Activated CD8-positive, alpha-beta memory T cell treated with anti-CD3 and anti-CD28 coated beads, Interleukin-2, amount 50 U/mL, for 4 hours (primary cell): ENCODE measurements around the gene FLAD1.

ENCODE experiments used
- DNase-seq: peaks from one replicate; pipeline ENCODE4 v3.0.0-alpha.2; 2020

FLAD1 gene

DNA sequence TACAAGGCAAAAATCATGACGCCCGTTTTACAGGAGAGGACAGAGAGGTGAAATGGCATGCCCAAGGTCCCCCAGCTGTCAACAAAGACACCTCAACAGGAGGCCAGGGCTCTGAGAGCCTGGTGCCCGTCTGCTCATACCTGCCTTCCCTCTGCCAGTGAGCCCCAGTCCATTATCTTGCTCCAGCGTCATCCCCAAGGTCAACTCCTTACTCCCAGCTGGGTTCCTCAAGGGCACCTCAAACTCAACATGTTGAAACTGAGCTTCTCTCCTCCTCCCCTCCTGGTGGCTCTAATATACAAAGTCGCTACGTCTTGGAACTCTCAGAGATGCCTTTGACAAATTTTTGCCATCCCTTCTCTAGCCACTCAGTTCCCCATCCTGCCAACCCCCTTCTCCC lies 30.5 kb upstream of the FLAD1 start:
- no peak for DNase-seq

- DNase-seq: no peak
Observed at GRCh38 chr1:154953611-154954038, 29.5 kb upstream of the FLAD1 start.

DNA sequence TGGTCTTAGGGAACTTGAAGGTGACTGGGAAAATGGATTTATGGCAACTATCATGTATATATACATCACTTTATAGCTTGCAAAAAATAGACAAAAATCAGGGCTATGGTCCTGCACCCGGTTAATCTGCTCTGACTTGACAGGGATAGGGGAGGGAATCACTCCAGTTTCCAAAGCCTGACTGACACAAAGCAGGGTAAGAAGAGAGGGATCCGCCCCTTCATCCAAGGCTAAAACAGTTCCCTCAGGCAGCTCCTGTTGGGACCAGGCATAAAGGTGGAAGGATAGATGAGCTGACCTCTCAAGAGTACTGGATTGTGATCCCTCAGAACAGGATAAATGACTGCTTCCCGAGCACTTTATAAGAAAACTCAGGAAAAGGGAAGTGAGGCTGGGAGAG lies 28.6 kb upstream of the FLAD1 start:
- DNase-seq: no peak

- DNase-seq: peak; percentile 80
Observed at GRCh38 chr1:154955039-154955717, 28.0 kb upstream of the FLAD1 start.

- peak; percentile 71 for DNase-seq
Observed at GRCh38 chr1:154955718-154956543, 27.2 kb upstream of the FLAD1 start, which contains the start of gene PBXIP1. TSS of gene PBXIP1 (minus strand) at chr1:154956099. CDS start at chr1:154953721, 2,378 bp downstream.

DNA sequence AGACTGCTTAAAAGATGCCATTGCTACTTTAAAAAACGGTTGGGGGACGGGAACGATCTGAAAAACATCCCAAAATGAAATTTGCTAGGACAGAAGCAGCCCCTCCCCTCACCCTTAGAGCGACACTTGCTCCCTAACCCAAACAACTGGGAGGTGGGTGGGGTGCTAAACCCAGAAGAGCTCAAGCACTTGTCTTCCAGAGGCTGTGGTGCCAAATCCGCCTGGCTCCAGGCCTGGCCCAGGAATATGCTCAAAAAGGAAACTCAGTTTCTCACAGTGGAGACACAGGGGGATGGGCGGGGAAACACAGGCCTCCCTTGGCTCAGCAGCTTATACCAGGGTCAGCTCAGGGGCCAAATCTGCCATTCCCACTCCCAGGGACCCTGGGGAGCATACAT lies 26.6 kb upstream of the FLAD1 start:
- no peak for DNase-seq

DNA sequence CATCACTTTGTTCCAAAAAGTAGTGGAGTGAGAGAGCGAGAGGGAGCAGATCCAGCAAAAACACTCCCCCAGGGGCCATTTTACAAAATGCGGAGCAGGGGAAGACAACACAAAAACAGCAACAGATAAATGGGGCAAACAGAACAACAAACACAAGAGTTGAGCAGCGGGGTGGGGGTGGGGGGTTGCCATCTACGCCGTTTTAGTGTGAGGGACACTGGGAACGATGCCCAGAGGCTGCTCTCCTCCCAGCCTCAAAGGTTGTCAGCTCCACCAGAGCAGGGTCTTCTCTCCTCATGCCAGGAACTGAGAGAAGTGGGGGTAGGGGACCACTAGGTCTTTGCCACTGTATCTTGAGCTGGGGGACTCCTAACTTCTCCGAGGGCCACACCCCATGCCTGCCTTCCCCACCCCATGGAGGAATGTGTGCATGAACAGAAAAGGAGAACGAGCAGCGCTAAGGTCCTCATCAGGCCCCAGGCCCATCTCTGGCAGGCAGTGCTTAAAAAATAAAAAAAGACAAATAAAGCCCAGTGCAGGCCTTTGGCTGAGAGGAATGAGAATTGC lies 26.0 kb upstream of the FLAD1 start:
- no peak for DNase-seq

DNA sequence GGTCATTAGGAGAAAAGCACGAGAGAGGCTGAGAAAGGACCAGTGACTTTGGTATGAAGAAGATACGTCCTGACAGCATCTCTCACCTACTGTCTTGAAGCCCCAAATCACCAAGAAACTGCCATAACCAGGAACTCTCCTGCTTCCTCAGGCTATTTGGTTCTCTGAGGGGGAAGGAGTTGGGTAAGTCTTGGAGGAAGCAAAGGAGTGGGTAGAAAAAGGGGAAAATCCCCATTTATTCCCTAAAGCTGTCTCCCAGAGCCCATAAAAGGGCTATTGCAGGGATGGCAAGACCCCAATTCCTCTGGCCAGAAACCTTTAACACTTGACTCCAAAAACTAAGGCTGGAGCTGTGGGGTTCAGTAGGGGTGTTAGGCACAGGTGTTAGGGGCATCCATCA lies 25.1 kb upstream of the FLAD1 start:
- no peak for DNase-seq

DNA sequence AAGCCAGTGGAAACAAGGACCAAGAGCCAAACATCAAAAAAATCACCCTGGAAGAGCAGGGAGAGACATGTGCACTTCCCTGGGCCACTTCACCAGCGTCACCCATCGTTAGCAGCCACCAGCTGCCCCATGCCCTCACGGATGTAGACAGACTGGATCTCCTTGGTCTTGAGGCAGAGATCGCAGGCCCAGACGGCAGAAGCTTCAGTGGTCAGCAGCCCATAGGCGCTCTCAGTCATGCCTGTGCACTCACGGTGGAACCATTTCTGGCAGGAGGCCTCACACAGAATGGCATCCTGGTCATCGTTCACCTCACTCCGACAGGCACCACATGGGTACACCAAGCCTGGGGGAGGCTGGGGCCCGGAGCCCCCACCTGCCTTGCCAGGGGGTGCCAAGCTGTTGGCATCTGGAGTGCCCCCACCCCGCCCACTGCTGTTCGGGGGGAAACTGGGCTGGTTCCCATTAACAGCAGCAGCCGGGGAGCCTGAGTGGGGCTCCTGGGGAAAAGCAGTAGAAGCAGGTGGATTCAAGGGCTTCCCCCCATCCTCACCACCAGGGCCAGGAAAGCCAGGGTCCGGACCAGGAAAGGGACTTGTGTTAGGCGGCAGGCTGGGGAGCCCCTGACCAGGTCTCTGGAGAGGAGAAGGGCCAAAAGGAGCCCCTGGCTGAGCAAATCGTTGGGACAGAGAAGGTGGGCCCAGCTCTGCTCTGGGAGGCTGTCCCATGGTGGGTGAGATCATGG lies 24.3 kb upstream of the FLAD1 start:
- DNase-seq: no peak

DNA sequence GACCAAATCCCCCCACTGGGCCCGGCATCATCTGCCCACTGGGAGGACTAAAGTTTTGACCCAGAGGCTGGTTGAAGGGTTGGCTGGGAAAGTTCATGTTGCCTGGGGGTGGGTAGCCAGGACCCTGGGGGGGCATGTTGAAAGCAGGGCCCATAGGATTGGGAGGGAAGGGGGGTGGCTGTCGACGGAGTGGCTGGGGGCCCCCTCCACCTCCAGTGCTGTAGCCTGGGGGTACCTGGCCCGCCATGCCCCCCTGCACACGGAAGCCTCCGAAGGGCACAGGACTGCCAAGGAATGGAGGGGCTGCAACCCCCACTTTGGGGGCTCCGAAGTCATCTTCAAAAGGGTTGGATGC lies 23.7 kb upstream of the FLAD1 start:
- no peak for DNase-seq

- DNase-seq: no peak
Observed at GRCh38 chr1:154960446-154961136, 22.6 kb upstream of the FLAD1 start.

GRCh38 chr1:154961207-154962155 lies 21.7 kb upstream of the FLAD1 start, which contains the start of gene PYGO2:
TSS of gene PYGO2 (minus strand) at chr1:154961782. CDS start at chr1:154961576, 206 bp downstream.
- peak; percentile 79 for DNase-seq

DNA sequence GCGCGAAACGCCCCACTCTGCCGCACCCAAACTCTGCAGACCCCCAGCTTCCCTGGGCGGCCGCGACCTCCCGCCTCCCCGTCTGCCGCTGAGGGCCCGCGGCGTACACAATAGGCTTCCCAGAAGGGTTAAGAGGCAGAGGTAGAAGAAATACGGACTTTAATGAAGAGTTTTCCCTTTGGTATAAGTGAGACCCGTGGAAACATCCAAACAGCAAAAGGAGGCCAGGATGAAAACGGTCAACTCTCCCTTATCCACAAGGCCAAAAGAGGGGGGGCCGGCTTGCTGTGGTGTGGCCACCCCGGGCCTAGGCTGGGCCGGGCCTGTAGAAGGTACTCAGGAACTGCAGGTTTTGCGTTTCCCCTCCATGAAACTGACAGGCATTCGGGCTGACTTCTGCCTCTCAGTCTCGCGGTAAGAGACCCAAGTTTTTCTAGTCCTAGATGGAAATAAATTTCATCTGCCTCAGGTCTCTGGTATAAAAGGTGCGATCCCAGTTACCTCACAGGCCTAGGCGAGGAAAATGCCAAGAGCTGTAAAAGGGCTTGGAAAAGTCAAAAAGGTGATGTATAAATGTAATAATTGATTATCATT lies 20.9 kb upstream of the FLAD1 start:
- DNase-seq: no peak

DNA sequence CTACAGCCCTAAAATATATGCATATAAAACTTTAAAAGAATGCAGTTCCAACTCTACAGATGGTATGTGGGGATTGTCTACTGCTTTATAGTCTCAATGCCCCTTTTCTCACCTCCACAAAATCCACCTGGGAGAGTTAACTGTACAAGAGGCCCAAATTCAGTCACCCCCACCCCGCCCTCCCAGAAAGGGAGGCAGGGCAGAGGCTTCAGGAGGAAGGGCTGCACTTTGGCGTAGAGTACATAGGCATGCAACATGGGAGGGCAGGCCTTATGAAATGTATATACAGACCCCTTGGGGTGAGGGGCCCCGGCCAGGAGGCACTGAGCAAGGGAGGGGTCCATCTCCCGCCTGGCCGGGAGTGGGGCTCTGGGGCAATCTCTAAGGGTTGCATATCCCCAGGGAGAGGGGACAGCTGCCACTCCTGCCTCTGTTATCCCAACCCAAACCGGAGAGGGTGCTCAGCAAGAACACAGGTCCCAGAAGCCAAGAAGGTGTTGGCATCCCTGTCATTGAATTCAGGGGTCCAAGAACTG lies 20.3 kb upstream of the FLAD1 start:
- no peak for DNase-seq

DNA sequence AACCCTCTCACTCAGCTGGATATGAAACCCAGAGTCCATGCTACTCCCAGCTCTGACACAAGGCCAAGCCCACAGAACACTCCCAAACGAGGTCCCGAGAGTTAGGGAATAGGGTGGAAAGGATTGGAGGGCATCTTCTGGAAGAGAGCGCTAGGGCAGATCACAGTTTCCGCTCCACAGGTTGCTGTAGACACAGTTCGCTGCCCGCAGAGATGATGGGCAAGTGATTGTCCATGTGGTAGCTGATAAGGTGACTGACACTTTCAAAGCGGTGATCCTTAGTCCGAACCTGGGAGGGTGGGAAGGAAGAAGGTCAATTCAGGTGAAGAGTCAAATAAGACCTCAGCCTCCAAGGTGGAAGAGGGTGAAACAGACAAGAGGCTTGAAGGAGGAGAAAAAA lies 19.5 kb upstream of the FLAD1 start:
- no peak for DNase-seq

DNA sequence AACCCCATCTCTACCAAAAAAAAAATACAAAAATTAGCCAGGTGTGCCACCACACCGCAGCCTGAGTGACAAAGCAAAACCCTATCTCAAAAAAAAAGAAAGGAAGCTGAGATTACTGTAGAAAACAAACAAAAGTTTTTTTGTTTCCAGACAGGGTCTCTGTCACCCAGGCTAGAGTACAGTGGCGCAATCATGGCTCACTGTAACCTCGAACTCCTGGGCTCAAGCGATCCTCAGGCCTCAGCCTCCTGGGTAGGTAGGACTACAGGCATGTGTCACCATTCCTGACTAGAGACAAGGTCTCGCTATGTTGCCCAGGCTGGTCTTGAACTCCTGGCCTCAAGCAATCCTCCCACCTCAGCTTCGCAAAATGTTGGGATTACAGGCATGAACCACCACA lies 18.8 kb upstream of the FLAD1 start:
- DNase-seq: no peak

DNA sequence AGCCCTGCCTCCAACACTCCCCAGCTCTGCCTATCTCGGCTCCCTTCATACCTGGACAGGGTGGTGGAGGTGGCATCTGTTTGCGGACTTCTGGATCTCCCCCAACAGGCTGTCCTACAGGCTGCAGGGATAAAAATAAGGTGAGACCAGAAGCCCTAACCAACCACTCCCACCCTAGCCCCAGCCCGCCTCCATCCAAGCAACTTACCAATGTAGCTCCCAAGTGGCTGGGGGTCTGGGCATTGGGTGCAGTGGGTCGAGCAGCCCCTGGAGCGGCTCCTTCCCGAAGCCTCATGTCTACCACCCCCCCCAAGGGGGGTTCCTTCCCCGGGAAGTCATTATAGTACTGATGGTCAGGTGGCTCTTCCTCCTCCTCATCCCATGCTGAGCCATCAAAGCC lies 17.0 kb upstream of the FLAD1 start:
- DNase-seq: no peak

DNA sequence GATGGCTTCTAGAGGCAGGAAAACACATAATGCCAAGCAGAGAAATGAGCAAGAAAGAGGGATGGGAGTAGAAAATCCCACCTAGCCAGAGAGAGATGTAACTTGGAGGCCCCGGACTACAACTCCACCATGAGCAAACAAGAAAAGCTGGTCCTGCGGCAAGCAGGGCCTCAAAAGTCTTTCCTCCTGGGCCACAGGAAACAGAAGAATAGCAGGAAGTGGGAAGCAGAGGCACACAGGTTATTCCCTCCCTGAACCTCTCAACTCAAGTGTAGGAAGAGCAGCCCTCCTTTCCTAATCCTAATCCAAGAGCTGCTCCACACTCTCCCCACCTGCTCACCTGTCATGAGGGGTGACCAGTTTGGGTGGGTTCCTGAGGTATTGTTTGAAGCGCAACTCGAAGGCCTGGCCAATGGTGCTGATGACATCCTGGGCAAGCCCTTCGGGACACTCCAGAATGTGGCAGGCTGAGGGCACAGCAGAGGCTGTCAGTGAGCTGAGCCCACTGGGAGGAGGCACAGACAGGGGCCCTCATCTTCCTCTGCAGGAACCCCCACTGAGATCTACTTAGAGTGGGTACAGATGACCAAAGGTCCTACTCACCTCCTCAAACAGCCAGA lies 15.7 kb upstream of the FLAD1 start:
- DNase-seq: no peak

DNA sequence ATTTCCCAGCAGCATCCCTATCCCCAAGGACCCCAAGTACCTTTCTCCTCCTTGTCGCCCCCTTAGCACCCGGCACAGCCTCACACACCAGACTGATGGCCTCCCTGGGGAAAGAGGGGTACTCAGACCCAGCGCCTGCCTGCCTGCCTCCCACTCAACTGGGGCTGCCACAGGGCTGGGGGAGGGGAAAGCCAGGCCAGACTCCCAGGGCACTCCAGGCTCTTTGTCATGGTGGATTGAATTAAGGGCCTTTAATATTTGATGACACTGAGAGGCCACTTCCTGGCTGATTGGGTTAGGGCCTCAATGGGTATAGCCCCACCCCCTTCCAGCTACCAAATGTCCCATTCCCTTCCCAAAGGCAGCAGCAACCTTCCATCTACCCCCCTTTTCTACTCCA lies 14.4 kb upstream of the FLAD1 start:
- DNase-seq: no peak

DNA sequence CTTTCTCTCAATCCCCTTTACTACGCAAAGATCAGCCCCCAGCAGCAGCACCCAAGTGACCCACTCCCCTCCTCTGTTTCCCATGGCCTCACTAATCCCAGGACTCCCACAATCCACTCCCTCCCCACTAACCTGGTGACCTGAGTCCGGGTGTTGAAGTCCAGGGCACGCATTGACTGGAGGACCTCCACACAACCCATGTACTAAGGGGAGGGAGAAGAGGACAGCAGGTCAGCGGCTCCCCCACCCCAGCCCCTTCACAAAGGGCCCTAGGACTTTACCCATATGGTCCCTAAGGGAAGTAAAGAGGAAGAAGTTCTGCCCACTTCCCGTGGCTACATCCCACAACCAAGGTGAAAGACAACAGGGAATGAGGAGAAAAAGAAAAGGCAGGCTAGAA lies 13.9 kb upstream of the FLAD1 start:
- no peak for DNase-seq
